Tibial nerve (tissue), 4 donors: ENCODE data around the gene CACNB3. TPM values are rescaled to one million over a fixed set of nuclear protein-coding genes. Genes with fewer than 3 reads are reported as not detected.
"Not testable (repeated sequence)": the region's sequence is repeated elsewhere in the genome, so short reads cannot be mapped to it uniquely, and the experiment has no call there.

ENCODE experiments used
- DNase-seq, 2 donors: peaks; one replicate each; pipeline ENCODE4 v3.0.0-alpha.2; 2019; ENCODE audit warnings: low spot score in 2 of 2
- H3K27ac ChIP-seq, 4 donors: fragments of 200-600 bp; sonication (generic) in 3 of 4; one replicate each; pipeline ENCODE4 v1.5.1; 2017 to 2019; ENCODE audit warnings: mild to moderate bottlenecking in 1 of 4
- H3K27me3 ChIP-seq, 2 donors: fragments of 200-600 bp; sonication (generic) in 1 of 2; one replicate each; pipeline versions ENCODE4 v1.5.1 to v1.6.0; 2017 to 2019
- H3K36me3 ChIP-seq, 3 donors: fragments of 200-600 bp; sonication (generic); one replicate each; pipeline ENCODE4 v1.5.1; 2018 to 2019
- H3K4me1 ChIP-seq, 4 donors: fragments of 200-600 bp; sonication (generic) in 3 of 4; one replicate each; pipeline ENCODE4 v1.5.1; 2017 to 2019
- H3K4me3 ChIP-seq, 4 donors: fragments of 200-600 bp; sonication (generic) in 3 of 4; one replicate each; pipeline ENCODE4 v1.5.1; 2017 to 2019; ENCODE audit warnings: mild to moderate bottlenecking in 1 of 4, moderate library complexity in 1 of 4
- H3K9me3 ChIP-seq, 4 donors: fragments of 200-600 bp; sonication (generic) in 3 of 4; one replicate each; pipeline ENCODE4 v1.5.1; 2017 to 2019
- EP300 ChIP-seq, 2 donors: sonication (generic); formaldehyde crosslinking; IDR thresholded peaks; one replicate each; pipeline ENCODE4 v1.6.1; 2017; ENCODE audit warnings: antibody characterized with exemption in 2 of 2, mild to moderate bottlenecking in 1 of 2
- POLR2A ChIP-seq, 2 donors: fragments of 450-650 bp; IDR thresholded peaks; one replicate each; pipeline ENCODE4 v1.6.1; 2017; ENCODE audit warnings: antibody characterized with exemption in 2 of 2, mild to moderate bottlenecking in 2 of 2, moderate library complexity in 2 of 2
- WGBS, 2 donors: methylation state at CpG; one replicate each; pipeline ENCODE4 v1.1.5; 2018; 5-methylcytosine and 5-hydroxymethylcytosine counted together
- total RNA-seq, 4 donors: library from RNA; depleted of rRNA; stranded (reverse); fragments of >200 nt; gene quantifications; one replicate each; pipeline ENCODE4 v1.1.0, GENCODE V29; 2016
- TF ChIP-seq, protein P1 (sequence below), 5 experiments: fragments of 200-600 bp in 3 of 5; fragments of 450-650 bp in 2 of 5; sonication (generic) in 3 of 5; IDR thresholded peaks; one replicate each; pipeline ENCODE4 v1.5.1; 2016 to 2019; ENCODE audit warnings: antibody characterized with exemption in 5 of 5, mild to moderate bottlenecking in 3 of 5, moderate library complexity in 2 of 5

Gene CACNB3
- total RNA-seq, 4 donors from 2014 or later = 9.8 to 31.2 (median 20.7) TPM

DNA sequence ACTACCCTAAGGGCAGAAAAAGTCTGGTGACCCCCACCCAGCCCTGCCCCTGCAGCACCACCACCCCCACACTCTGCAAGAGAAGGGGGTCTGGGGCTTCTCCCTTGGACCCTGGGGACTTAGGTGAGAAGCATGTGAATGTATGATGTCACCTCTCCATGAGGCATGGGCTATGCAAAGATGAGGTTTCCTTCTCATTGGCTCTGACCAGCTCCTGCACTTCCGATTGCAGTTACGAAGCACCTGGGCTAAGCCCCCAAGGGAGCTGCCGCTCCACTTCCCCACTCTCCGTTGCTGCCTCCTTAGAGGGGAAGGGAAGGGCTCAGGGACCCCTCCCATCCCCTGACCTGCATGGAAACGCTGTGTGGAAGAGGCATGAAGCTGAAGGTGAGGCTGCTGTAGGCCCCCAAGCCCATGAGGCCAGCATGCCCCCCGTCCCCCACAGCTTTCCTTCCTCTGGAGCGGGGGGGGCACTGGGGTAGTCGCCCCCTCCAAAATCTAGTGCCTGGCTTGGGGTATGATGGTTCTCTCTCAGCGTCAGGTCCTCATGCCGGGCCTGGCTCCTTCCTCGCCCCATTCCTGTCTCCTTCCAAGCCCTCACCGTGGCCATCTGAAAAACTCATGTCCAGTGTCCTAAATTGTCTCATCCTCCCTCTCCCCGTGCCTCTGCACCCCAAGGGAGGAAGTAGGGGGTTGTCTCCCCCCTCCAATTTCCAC, 39.1 kb downstream of the CACNB3 start:
- Histone ChIP-seq H3K27me3 (peaks cover 0 to 1% of the 10 kb centered on the region in 2 donors), H3K9me3 (no peaks in the 10 kb centered on the region), H3K36me3 (no peaks in the 10 kb centered on the region), H3K4me1 (peaks cover 0 to 6% (median 0%) of the 10 kb centered on the region in 4 donors), H3K27ac (no peak overlapping the region), H3K4me3 (no peak overlapping the region)
- WGBS, 2 donors = 75 to 79% methylated on average over 13 of the region's 13 CpGs
- DNase-seq = no peak
- TF ChIP-seq POLR2A (IDR thresholded peaks at IDR 0.05) = no peak
- TF ChIP-seq, protein P1, sequence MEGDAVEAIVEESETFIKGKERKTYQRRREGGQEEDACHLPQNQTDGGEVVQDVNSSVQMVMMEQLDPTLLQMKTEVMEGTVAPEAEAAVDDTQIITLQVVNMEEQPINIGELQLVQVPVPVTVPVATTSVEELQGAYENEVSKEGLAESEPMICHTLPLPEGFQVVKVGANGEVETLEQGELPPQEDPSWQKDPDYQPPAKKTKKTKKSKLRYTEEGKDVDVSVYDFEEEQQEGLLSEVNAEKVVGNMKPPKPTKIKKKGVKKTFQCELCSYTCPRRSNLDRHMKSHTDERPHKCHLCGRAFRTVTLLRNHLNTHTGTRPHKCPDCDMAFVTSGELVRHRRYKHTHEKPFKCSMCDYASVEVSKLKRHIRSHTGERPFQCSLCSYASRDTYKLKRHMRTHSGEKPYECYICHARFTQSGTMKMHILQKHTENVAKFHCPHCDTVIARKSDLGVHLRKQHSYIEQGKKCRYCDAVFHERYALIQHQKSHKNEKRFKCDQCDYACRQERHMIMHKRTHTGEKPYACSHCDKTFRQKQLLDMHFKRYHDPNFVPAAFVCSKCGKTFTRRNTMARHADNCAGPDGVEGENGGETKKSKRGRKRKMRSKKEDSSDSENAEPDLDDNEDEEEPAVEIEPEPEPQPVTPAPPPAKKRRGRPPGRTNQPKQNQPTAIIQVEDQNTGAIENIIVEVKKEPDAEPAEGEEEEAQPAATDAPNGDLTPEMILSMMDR (IDR thresholded peaks at IDR 0.05) = no peak
- no peak for TF ChIP-seq EP300 (IDR thresholded peaks at IDR 0.05)

- DNase-seq = no peak
- no peak for TF ChIP-seq POLR2A (IDR thresholded peaks at IDR 0.05)
- TF ChIP-seq EP300 (IDR thresholded peaks at IDR 0.05) = no peak
- TF ChIP-seq, protein P1 (IDR thresholded peaks at IDR 0.05) = no peak
- Histone ChIP-seq H3K9me3 (no peaks in the 10 kb centered on the region), H3K27ac (no peak overlapping the region), H3K4me3 (no peak overlapping the region), H3K4me1 (peaks cover 0 to under 1% (median 0%) of the 10 kb centered on the region in 4 donors), H3K36me3 (no peaks in the 10 kb centered on the region), H3K27me3 (peaks cover 0 to 7% of the 10 kb centered on the region in 2 donors)
- WGBS, 2 donors = 78 to 85% methylated on average over 8 of the region's 8 CpGs
Observed at GRCh38 chr12:48858043-48858442, 39.7 kb downstream of the CACNB3 start.

- Histone ChIP-seq H3K4me3 (no peak overlapping the region), H3K36me3 (no peaks in the 10 kb centered on the region), H3K4me1 (peaks cover 0 to 2% (median 0%) of the 10 kb centered on the region in 4 donors), H3K27ac (no peak overlapping the region), H3K27me3 (peaks cover 0 to 21% of the 10 kb centered on the region in 2 donors), H3K9me3 (no peaks in the 10 kb centered on the region)
- TF ChIP-seq POLR2A (IDR thresholded peaks at IDR 0.05) (no peak), EP300 (IDR thresholded peaks at IDR 0.05) (no peak)
- TF ChIP-seq, protein P1 (IDR thresholded peaks at IDR 0.05) = no peak
- WGBS, 2 donors = 95 to 96% methylated on average over 5 of the region's 5 CpGs
- no peak for DNase-seq
Observed at GRCh38 chr12:48859607-48860006, 41.3 kb downstream of the CACNB3 start.

- peaks cover 0 to 28% of the 10 kb centered on the region in 2 donors for H3K27me3 ChIP-seq
- H3K4me1 ChIP-seq, DNase-seq, H3K4me3 ChIP-seq, H3K36me3 ChIP-seq, H3K9me3 ChIP-seq, H3K27ac ChIP-seq: not testable (repeated sequence)
- WGBS, 2 donors = 93 to 96% methylated on average over 5 of the region's 5 CpGs
Observed at GRCh38 chr12:48860236-48860635, 41.9 kb downstream of the CACNB3 start.

DNA sequence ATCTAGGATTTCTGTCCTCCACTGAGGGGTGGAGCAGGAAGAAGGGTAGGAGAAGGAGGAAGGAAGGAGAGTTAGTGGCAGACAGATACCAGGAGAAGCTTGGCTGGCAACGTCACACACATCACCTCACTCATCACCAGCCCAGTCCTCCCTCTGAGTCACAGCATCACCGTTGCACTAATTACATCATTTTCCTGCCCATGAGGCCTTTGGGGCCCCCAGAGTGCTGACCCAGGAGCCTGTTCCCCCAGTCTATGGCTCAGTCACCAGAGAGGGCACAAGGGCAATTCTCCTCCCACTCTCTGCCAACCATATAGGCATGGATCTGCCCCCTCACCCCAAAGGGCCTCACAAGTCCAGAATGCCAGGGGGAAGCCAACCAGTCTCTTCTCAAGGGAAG, 42.8 kb downstream of the CACNB3 start:
- TF ChIP-seq POLR2A (IDR thresholded peaks at IDR 0.05) = no peak
- no peak for TF ChIP-seq EP300 (IDR thresholded peaks at IDR 0.05)
- TF ChIP-seq, protein P1 (IDR thresholded peaks at IDR 0.05) = no peak
- H3K27me3 ChIP-seq = peaks cover 0 to 29% of the 10 kb centered on the region in 2 donors
- peaks cover 0 to 13% (median 2%) of the 10 kb centered on the region in 4 donors for H3K4me1 ChIP-seq
- H3K36me3 ChIP-seq = no peaks in the 10 kb centered on the region
- 43% methylated on average over 2 of the region's 2 CpGs for WGBS, 2 donors
- no peaks in the 10 kb centered on the region for H3K9me3 ChIP-seq
- no peak overlapping the region for H3K27ac ChIP-seq
- no peak overlapping the region for H3K4me3 ChIP-seq
- DNase-seq = no peak
